Measurements from ENCODE around the gene CDCA8.

GRCh38 chr1:37721565-37721964 lies 29.2 kb downstream of the CDCA8 start:
- TF ChIP-seq CTCF (IDR thresholded peaks at IDR 0.05; ENCODE audit: low read length) (no peak), EZH2 (IDR thresholded peaks at IDR 0.05; ENCODE audit: borderline replicate concordance, low read length) (no peak)

All from OCI-LY1 (cell line).